ENCODE data around the gene GLDC.
"Not testable (repeated sequence)": the region's sequence is repeated elsewhere in the genome, so short reads cannot be mapped to it uniquely, and the experiment has no call there.

Gene GLDC

GRCh38 chr9:6553866-6554265, 91.7 kb downstream of the GLDC start:
- no peak for TF ChIP-seq CTCF (IDR thresholded peaks at IDR 0.05; ENCODE audit: low read depth, low read length)
- H3K4me3 ChIP-seq (ENCODE audit: low read depth, low read length), result no peak overlapping the region

- TF ChIP-seq CTCF (IDR thresholded peaks at IDR 0.05; ENCODE audit: low read depth, low read length), result no peak
- H3K4me3 ChIP-seq (ENCODE audit: low read depth, low read length), result 0 out of 2 replicates have a peak overlapping the region, but pooled peaks have one; percentile 5
Observed at GRCh38 chr9:6552498-6553121, 92.9 kb downstream of the GLDC start.

GRCh38 chr9:6552033-6552432, 93.5 kb downstream of the GLDC start:
- peak; percentile 47 for TF ChIP-seq CTCF (IDR thresholded peaks at IDR 0.05; ENCODE audit: low read depth, low read length)

GRCh38 chr9:6551136-6551535, 94.4 kb downstream of the GLDC start:
- H3K4me3 ChIP-seq (ENCODE audit: low read depth, low read length), result no peak overlapping the region

More at GRCh38 chr9:6552033-6552432, 93.5 kb downstream of the GLDC start:
- H3K4me3 ChIP-seq (ENCODE audit: low read depth, low read length), result no peak overlapping the region

GRCh38 chr9:6549106-6549800, 96.3 kb downstream of the GLDC start:
- no peak for TF ChIP-seq CTCF (IDR thresholded peaks at IDR 0.05; ENCODE audit: low read depth, low read length)
- H3K4me3 ChIP-seq (ENCODE audit: low read depth, low read length), result no peak overlapping the region

More at GRCh38 chr9:6551136-6551535, 94.4 kb downstream of the GLDC start:
- TF ChIP-seq CTCF (IDR thresholded peaks at IDR 0.05; ENCODE audit: low read depth, low read length), result no peak

- H3K4me3 ChIP-seq (ENCODE audit: low read depth, low read length), result no peak overlapping the region
- TF ChIP-seq CTCF (IDR thresholded peaks at IDR 0.05; ENCODE audit: low read depth, low read length), result no peak
Observed at GRCh38 chr9:6545017-6545691, 100.4 kb downstream of the GLDC start.

GRCh38 chr9:6543204-6543603, 102.3 kb downstream of the GLDC start:
- TF ChIP-seq CTCF (IDR thresholded peaks at IDR 0.05; ENCODE audit: low read depth, low read length), result no peak
- no peak overlapping the region for H3K4me3 ChIP-seq (ENCODE audit: low read depth, low read length)

GRCh38 chr9:6542617-6543016, 102.9 kb downstream of the GLDC start:
- H3K4me3 ChIP-seq (ENCODE audit: low read depth, low read length), result not testable (repeated sequence)
